ENCODE measurements around the gene MMD2. TPM values are rescaled to one million over a fixed set of nuclear protein-coding genes. Genes with fewer than 3 reads are reported as not detected.

The MMD2 gene
- total RNA-seq, 1 experiment from 2014 or later, result not detected

DNA sequence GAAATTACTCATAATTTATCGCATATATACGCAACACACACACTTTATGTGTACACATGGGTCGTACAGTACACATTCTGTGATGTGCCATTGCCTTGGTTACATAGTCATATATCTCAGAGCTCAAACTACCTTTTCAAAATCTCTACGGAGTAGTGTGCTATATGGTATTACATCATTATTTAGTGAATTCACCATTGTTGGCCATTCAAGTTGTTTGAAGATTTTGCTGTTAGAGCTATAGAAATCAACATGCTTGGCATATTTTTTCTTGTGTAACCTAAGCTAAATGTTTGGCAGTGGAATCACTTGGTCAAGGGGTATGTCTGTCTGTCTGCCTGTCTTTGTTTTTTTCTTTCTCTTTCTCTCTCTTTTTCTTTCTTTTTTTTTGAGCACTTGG, 42.0 kb upstream of the MMD2 start:
- no peak overlapping the region for H3K27ac Mint-ChIP-seq (ENCODE audit: unreplicated experiment)
- no peaks in the 10 kb centered on the region for H3K9me3 Mint-ChIP-seq (ENCODE audit: unreplicated experiment)
- peaks cover 1% of the 10 kb centered on the region; the same call in 1 of the 2 replicates for H3K36me3 ChIP-seq (ENCODE audit: control insufficient read depth, insufficient read depth, low read length)
- CTCF ChIA-PET, result no interaction called here
- intact Hi-C loops (cut with micrococcal nuclease; ENCODE audit: unreplicated experiment), result no loop called here
- no peaks in the 10 kb centered on the region for H3K4me1 Mint-ChIP-seq (ENCODE audit: low read depth, unreplicated experiment)
- no peak for DNase-seq
- BruUV-seq (replicated peaks), result no TSS peak
- H3K27me3 ChIP-seq (replicated peaks; ENCODE audit: control insufficient read depth, insufficient read depth, low read length), result no peaks in the 10 kb centered on the region
- no peaks in the 10 kb centered on the region for H3K9me3 ChIP-seq
- POLR2A ChIA-PET, result no interaction called here
- H3K27me3 Mint-ChIP-seq (ENCODE audit: insufficient read depth, unreplicated experiment), result no peaks in the 10 kb centered on the region
- H3K36me3 Mint-ChIP-seq (ENCODE audit: insufficient read depth, unreplicated experiment), result peaks cover 27% of the 10 kb centered on the region
- TF ChIP-seq CTCF (IDR thresholded peaks at IDR 0.05; ENCODE audit: insufficient read depth in 1 of 2, low read depth in 1 of 2, low read length in 1 of 2, severe bottlenecking in 1 of 2, unreplicated experiment in 1 of 2), result no peak
- H3K4me3 ChIP-seq (ENCODE audit: low read depth, low read length), result no peak overlapping the region
- H3K4me1 ChIP-seq, result no peaks in the 10 kb centered on the region
- no peak overlapping the region for H3K4me3 Mint-ChIP-seq (ENCODE audit: unreplicated experiment)

DNA sequence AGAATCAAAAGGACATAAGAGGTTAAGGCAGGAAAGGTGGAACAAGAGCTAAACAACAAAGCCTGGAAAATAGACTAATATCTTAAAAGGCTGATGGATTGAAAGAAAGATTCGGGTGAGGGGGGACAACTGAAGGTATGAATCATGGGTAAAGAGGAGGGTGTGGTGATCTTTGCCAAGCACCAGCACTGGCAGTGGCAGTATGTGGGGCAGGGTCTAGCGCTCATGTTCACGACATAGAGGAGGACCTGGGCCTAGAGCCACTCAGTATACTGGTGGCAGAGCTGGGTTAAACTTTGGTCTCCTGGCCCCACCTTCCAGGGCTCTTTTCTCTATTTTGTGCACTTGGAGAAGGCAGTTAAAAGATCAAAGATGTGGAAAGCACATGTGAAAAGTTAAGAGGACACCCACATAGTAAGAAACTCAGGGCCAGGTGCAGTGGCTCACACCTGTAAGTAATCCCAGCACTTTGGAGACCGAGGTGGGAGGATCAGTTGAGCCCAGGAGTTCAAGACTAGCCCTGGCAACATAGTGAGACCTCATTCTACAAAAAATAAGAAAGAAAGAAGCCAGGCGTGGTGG, 40.5 kb upstream of the MMD2 start:
- CTCF ChIA-PET, result interaction anchor here (1.5 kb wide), 1 partner anchor 25 kb away, joined by 5 read pairs; no protein-coding TSS in a partner anchor
- DNase-seq, result no peak
- Histone ChIP-seq H3K27me3 (replicated peaks; ENCODE audit: control insufficient read depth, insufficient read depth, low read length) (no peaks in the 10 kb centered on the region), H3K9me3 (no peaks in the 10 kb centered on the region), H3K4me1 (no peaks in the 10 kb centered on the region), H3K36me3 (ENCODE audit: control insufficient read depth, insufficient read depth, low read length) (peaks cover 1% of the 10 kb centered on the region), H3K4me3 (ENCODE audit: low read depth, low read length) (no peak overlapping the region)
- POLR2A ChIA-PET, result interaction anchor here (0.6 kb wide), 1 partner anchor 93 kb away, joined by 4 read pairs; no protein-coding TSS in a partner anchor
- H3K36me3 Mint-ChIP-seq (ENCODE audit: insufficient read depth, unreplicated experiment), result peaks cover 27% of the 10 kb centered on the region
- intact Hi-C loops (cut with micrococcal nuclease; ENCODE audit: unreplicated experiment), result no loop called here
- TF ChIP-seq CTCF (IDR thresholded peaks at IDR 0.05; ENCODE audit: insufficient read depth in 1 of 2, low read depth in 1 of 2, low read length in 1 of 2, severe bottlenecking in 1 of 2, unreplicated experiment in 1 of 2), result no peak
- no peaks in the 10 kb centered on the region for H3K9me3 Mint-ChIP-seq (ENCODE audit: unreplicated experiment)
- H3K27ac Mint-ChIP-seq (ENCODE audit: unreplicated experiment), result no peak overlapping the region
- H3K4me1 Mint-ChIP-seq (ENCODE audit: low read depth, unreplicated experiment), result no peaks in the 10 kb centered on the region
- BruUV-seq (replicated peaks), result no TSS peak
- H3K27me3 Mint-ChIP-seq (ENCODE audit: insufficient read depth, unreplicated experiment), result no peaks in the 10 kb centered on the region
- no peak overlapping the region for H3K4me3 Mint-ChIP-seq (ENCODE audit: unreplicated experiment)

DNA sequence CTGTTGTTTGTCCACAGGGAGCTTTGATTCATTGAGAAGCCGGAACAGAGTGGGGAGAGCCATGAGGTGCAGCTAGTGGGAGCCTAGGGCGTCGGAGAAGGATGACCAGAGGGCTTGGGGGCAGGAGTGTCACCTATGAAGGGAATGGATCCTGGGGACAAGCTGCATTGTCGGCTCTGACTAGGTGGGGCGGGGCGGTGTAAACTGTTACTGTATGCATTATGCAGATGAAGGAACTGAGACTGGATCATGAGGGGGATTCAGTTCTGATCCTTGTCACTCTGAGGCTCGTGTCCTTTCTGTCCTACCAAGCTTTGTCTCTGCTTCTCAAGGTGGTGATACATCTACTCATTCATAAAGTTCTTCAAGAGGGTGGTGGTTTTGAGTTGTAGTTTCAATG, 39.9 kb upstream of the MMD2 start:
- intact Hi-C loops (cut with micrococcal nuclease; ENCODE audit: unreplicated experiment), result no loop called here
- H3K9me3 ChIP-seq, result no peaks in the 10 kb centered on the region
- Mint-ChIP-seq H3K9me3 (ENCODE audit: unreplicated experiment) (no peaks in the 10 kb centered on the region), H3K4me1 (ENCODE audit: low read depth, unreplicated experiment) (no peaks in the 10 kb centered on the region), H3K27ac (ENCODE audit: unreplicated experiment) (no peak overlapping the region), H3K36me3 (ENCODE audit: insufficient read depth, unreplicated experiment) (peaks cover 27% of the 10 kb centered on the region), H3K4me3 (ENCODE audit: unreplicated experiment) (no peak overlapping the region), H3K27me3 (ENCODE audit: insufficient read depth, unreplicated experiment) (no peaks in the 10 kb centered on the region)
- no peaks in the 10 kb centered on the region for H3K4me1 ChIP-seq
- no peak for DNase-seq
- no peaks in the 10 kb centered on the region for H3K27me3 ChIP-seq (replicated peaks; ENCODE audit: control insufficient read depth, insufficient read depth, low read length)
- no peak for TF ChIP-seq CTCF (IDR thresholded peaks at IDR 0.05; ENCODE audit: insufficient read depth in 1 of 2, low read depth in 1 of 2, low read length in 1 of 2, severe bottlenecking in 1 of 2, unreplicated experiment in 1 of 2)
- no peak overlapping the region for H3K4me3 ChIP-seq (ENCODE audit: low read depth, low read length)
- no TSS peak for BruUV-seq (replicated peaks)
- H3K36me3 ChIP-seq (ENCODE audit: control insufficient read depth, insufficient read depth, low read length), result peaks cover 1% of the 10 kb centered on the region
- ChIA-PET CTCF (interaction anchor here (1.5 kb wide), 1 partner anchor 25 kb away, joined by 5 read pairs; no protein-coding TSS in a partner anchor), POLR2A (interaction anchor here (0.6 kb wide), 1 partner anchor 93 kb away, joined by 4 read pairs; no protein-coding TSS in a partner anchor)

Measured in Caco-2 (cell line).